Upper lobe of right lung (tissue), 1 donor: ENCODE data around the gene NUDT3. TPM values are rescaled to one million over a fixed set of nuclear protein-coding genes. Genes with fewer than 3 reads are reported as not detected.

Experiments used
- ATAC-seq: fragments of 200-7000 bp; cut with Tn5 transposase; one replicate; pipeline ENCODE4 v1.9.1; 2020; ENCODE audit warnings: mild to moderate bottlenecking, moderate library complexity
- DNase-seq: peaks from one replicate; pipeline ENCODE4 v3.0.0-alpha.2; 2020
- H3K27ac ChIP-seq: fragments of 200-600 bp; one replicate; pipeline ENCODE4 v1.8.0; 2022
- H3K27me3 ChIP-seq: fragments of 200-600 bp; one replicate; pipeline ENCODE4 v1.8.0; 2022; ENCODE audit warnings: mild to moderate bottlenecking
- H3K36me3 ChIP-seq: fragments of 200-600 bp; one replicate; pipeline ENCODE4 v1.8.0; 2022
- H3K4me1 ChIP-seq: fragments of 200-600 bp; one replicate; pipeline ENCODE4 v1.8.0; 2022
- H3K4me3 ChIP-seq: fragments of 200-600 bp; one replicate; pipeline ENCODE4 v1.8.0; 2022; ENCODE audit warnings: mild to moderate bottlenecking
- H3K9me3 ChIP-seq: fragments of 200-600 bp; one replicate; pipeline ENCODE4 v1.8.0; 2022
- CTCF ChIP-seq: fragments of 200-600 bp; IDR thresholded peaks from one replicate; pipeline ENCODE4 v1.8.0; 2022; ENCODE audit warnings: antibody characterized with exemption
- intact Hi-C: fragments of 100-400 bp; cut with DNase I; formaldehyde crosslinking; loops from one replicate; pipeline ENCODE4 v1.11.0; 2022
- total RNA-seq: library from RNA; stranded (reverse); fragmentation: NEBNext Ultra II Directional; extraction: Animal tissue kit (Norgen Biotek cat#: 25700); gene quantifications from one replicate; pipeline ENCODE4 v1.2.1, GENCODE V29; 2021
- donor health status: DM: no; HTN: yes; CAD: no; lungs with severe emphysema.

The NUDT3 gene
- total RNA-seq, 1 donor from 2014 or later: 29.1 TPM

- no peaks in the 10 kb centered on the region for H3K27me3 ChIP-seq
- H3K36me3 ChIP-seq: peaks cover 23% of the 10 kb centered on the region
- no peak overlapping the region for H3K27ac ChIP-seq
- TF ChIP-seq CTCF: no peak
- DNase-seq (peak; percentile 45), ATAC-seq (no peak)
- H3K4me1 ChIP-seq: peaks cover 13% of the 10 kb centered on the region
- intact Hi-C loops: loop anchor here (10.0 kb wide), 1 partner anchor 172 kb away; no protein-coding TSS in a partner anchor
- no peak overlapping the region for H3K4me3 ChIP-seq
- H3K9me3 ChIP-seq: no peaks in the 10 kb centered on the region
These were observed 150.0 kb downstream of the NUDT3 start for GRCh38 chr6:34242252-34243130.

DNA sequence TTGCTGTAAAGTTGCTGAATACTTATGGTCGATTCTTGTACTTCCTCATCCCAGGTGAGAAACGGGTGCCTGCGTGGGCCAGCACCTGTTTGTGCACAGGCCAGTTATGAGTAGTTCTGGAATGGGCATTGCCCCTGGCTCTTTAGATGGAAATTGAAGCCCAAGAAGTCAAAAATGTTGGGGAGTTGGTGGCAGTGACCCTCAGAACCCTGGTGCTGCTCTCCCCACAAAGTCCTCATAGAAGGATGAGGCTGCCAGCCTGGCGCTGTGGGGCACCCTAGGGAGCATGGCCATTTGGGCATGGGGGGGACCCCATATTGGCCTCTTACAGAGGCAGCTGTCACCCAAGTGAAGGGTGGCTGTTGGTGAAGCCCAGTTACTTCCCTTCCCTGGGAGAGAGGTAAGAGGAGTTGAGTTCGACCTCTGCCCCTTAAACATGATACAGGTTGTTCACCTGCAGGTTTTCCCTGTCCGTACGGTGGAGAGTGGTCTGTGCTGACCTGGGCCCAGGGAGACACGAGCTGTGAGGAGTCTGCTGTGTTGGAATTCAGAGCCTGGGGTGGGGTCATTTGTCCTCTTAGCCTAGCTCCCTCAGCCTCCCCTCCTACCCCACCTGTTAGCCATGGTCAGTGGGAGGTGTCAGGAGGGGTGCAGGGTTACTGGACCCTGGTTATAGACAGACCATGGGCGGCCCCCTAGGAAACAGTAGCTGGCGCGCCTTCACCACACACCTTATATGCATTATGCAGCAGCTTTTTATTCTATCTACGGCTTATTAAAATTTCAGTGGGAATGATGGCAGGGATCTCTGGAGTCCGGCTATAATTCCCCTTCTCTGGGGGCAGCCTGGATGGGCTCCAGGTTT, 150.9 kb downstream of the NUDT3 start:
- TF ChIP-seq CTCF: no peak
- no peaks in the 10 kb centered on the region for H3K27me3 ChIP-seq
- ATAC-seq: no peak
- intact Hi-C loops: loop anchor here (10.0 kb wide), 1 partner anchor 173 kb away; no protein-coding TSS in a partner anchor
- peak; percentile 41 for DNase-seq
- H3K36me3 ChIP-seq: peaks cover 23% of the 10 kb centered on the region
- H3K4me3 ChIP-seq: no peak overlapping the region
- no peak overlapping the region for H3K27ac ChIP-seq
- peaks cover 13% of the 10 kb centered on the region for H3K4me1 ChIP-seq
- H3K9me3 ChIP-seq: no peaks in the 10 kb centered on the region

DNA sequence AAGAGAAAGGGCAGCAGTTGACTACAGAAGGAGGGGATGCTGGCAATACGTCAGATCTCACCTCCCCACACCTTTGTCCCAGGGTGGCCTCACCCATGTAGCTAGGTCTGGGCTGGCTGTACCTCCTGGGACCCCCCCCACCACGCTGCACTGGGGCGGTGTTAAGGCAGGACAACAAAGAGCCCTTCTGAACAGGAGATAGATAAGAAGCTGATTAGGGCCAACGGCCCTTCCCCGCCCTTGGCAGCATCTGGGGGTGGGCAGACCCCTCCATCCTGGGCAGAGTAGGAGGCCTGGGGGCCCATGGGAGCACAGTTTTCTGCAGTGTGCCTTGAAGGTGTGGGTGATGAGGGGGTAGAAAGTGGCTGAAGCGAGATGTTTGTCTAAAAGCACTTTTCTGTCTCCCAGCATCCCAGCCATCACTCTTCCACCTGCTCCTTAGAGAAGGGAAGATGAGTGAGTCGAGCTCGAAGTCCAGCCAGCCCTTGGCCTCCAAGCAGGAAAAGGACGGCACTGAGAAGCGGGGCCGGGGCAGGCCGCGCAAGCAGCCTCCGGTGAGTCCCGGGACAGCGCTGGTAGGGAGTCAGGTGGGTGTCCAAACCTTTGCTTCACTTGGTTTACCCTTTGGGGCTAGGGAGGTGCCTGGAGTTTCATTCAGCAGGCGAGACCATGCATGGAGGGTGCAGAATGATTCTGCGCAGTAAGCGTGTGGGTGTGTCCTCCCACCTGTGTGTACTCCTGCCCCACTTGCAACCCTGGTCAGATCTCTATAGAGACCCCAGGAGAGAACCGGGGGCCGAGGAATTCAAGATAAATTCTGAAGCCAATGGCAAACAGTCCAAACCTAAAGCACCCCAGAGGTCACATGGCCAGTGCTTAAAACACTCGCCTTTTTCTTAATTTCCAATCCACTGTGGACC, 151.9 kb downstream of the NUDT3 start:
- no peak overlapping the region for H3K27ac ChIP-seq
- peaks cover 23% of the 10 kb centered on the region for H3K36me3 ChIP-seq
- H3K4me3 ChIP-seq: no peak overlapping the region
- DNase-seq (peak; percentile 51), ATAC-seq (no peak)
- H3K9me3 ChIP-seq: no peaks in the 10 kb centered on the region
- intact Hi-C loops: loop anchor here (10.0 kb wide), 1 partner anchor 174 kb away; no protein-coding TSS in a partner anchor
- H3K4me1 ChIP-seq: peaks cover 22% of the 10 kb centered on the region
- TF ChIP-seq CTCF: no peak
- H3K27me3 ChIP-seq: no peaks in the 10 kb centered on the region

DNA sequence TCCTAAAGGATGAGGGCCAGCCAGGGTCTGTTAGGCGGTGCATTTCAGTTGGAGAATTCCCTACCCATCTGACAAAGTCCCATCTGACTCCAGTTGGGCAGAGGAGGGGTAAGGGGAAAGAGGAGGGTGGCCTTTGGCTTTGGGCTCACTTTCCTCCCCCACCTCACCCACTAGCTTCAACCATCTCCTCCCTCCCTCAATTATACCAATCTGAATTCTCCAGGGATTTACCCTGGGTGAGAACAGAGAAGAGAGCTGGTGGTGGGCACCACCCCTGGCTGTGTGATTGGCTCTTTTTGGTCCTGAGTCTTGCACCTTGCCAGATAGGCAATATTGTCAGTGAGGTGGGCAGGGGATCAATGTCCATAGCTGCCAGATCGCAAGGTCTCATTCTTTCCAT, 152.6 kb downstream of the NUDT3 start:
- Histone ChIP-seq H3K36me3 (peaks cover 23% of the 10 kb centered on the region), H3K4me1 (peaks cover 22% of the 10 kb centered on the region), H3K9me3 (no peaks in the 10 kb centered on the region), H3K27me3 (no peaks in the 10 kb centered on the region), H3K27ac (no peak overlapping the region), H3K4me3 (no peak overlapping the region)
- TF ChIP-seq CTCF: no peak
- DNase-seq: no peak
- ATAC-seq: no peak
- intact Hi-C loops: loop anchor here (10.0 kb wide), 1 partner anchor 175 kb away; no protein-coding TSS in a partner anchor

GRCh38 chr6:34239500-34239825, 153.0 kb downstream of the NUDT3 start:
- no peaks in the 10 kb centered on the region for H3K27me3 ChIP-seq
- DNase-seq: no peak

More at GRCh38 chr6:34239500-34239825, 153.0 kb downstream of the NUDT3 start:
- Histone ChIP-seq H3K36me3 (peaks cover 23% of the 10 kb centered on the region), H3K9me3 (no peaks in the 10 kb centered on the region), H3K4me1 (peaks cover 19% of the 10 kb centered on the region), H3K27ac (no peak overlapping the region), H3K4me3 (no peak overlapping the region)
- intact Hi-C loops: no loop called here
- no peak for TF ChIP-seq CTCF
- ATAC-seq: no peak
